Mesendoderm (in vitro differentiated cells): ENCODE measurements around the gene CAPZB.

Source experiments
- DNase-seq: peaks from one replicate; pipeline ENCODE4 v3.0.0; 2013
- H2AK5ac ChIP-seq: 2 replicates; pipeline ENCODE4 v1.6.1; 2013; ENCODE audit warnings: low read length, inconsistent platforms
- H2BK120ac ChIP-seq: 2 replicates; pipeline ENCODE4 v1.6.1; 2013; ENCODE audit warnings: low read depth, mild to moderate bottlenecking, low read length, moderate library complexity, mixed read lengths
- H2BK15ac ChIP-seq: replicated peaks from 2 replicates; pipeline ENCODE4 v1.6.1; 2013; ENCODE audit warnings: low read depth, mild to moderate bottlenecking, moderate library complexity
- H2BK5ac ChIP-seq: 2 replicates; pipeline ENCODE4 v1.6.1; 2013; ENCODE audit warnings: low read length, inconsistent platforms
- H3K18ac ChIP-seq: 2 replicates; pipeline ENCODE4 v1.6.1; 2013; ENCODE audit warnings: mild to moderate bottlenecking, low read length, mixed read lengths
- H3K23ac ChIP-seq: one replicate; pipeline ENCODE4 v1.6.1; 2013; ENCODE audit warnings: low read length
- H3K27ac ChIP-seq: 2 replicates; pipeline ENCODE4 v1.5.1; 2013; ENCODE audit warnings: low read depth, mild to moderate bottlenecking, inconsistent platforms, low read length, moderate library complexity
- H3K27me3 ChIP-seq: 2 replicates; pipeline ENCODE4 v1.6.1; 2013; ENCODE audit warnings: low read length, control low read depth, mild to moderate bottlenecking, inconsistent platforms; ENCODE audit not compliant: insufficient read depth, poor library complexity
- H3K36me3 ChIP-seq: 2 replicates; pipeline ENCODE4 v1.6.1; 2013; ENCODE audit warnings: low read length, inconsistent platforms; ENCODE audit not compliant: control insufficient read depth, insufficient read depth
- H3K4ac ChIP-seq: one replicate; pipeline ENCODE4 v1.6.1; 2013; ENCODE audit warnings: low read depth, mild to moderate bottlenecking, low read length, moderate library complexity
- H3K4me1 ChIP-seq: 2 replicates; pipeline ENCODE4 v1.6.1; 2013; ENCODE audit warnings: low read depth, low read length, inconsistent platforms; ENCODE audit not compliant: control insufficient read depth
- H3K4me2 ChIP-seq: 2 replicates; pipeline ENCODE4 v1.6.1; 2013; ENCODE audit warnings: low read length
- H3K4me3 ChIP-seq: 2 replicates; pipeline ENCODE4 v1.5.1; 2013; ENCODE audit warnings: mild to moderate bottlenecking, low read length
- H3K56ac ChIP-seq: one replicate; pipeline ENCODE4 v1.6.1; 2013; ENCODE audit warnings: low read length
- H3K79me1 ChIP-seq: 2 replicates; pipeline ENCODE4 v1.6.1; 2013; ENCODE audit warnings: low read length, inconsistent platforms
- H3K79me2 ChIP-seq: 2 replicates; pipeline ENCODE4 v1.6.1; 2013; ENCODE audit warnings: mild to moderate bottlenecking, low read length; ENCODE audit not compliant: control insufficient read depth, insufficient read depth
- H3K9ac ChIP-seq: 2 replicates; pipeline ENCODE4 v1.6.1; 2013; ENCODE audit warnings: low read length, inconsistent platforms
- H4K5ac ChIP-seq: one replicate; pipeline ENCODE4 v1.6.1; 2013; ENCODE audit warnings: low read length
- H4K8ac ChIP-seq: one replicate; pipeline ENCODE4 v1.6.1; 2013; ENCODE audit warnings: low read depth, mild to moderate bottlenecking, control low read depth, low read length, moderate library complexity
- WGBS: extraction: QIAGEN DNeasy Blood & Tissue Kit; methylation state at CpG from one replicate; pipeline ENCODE4 v1.1.7; 2013; ENCODE audit warnings: low lambda C conversion rate, missing lambda C conversion rate; ENCODE audit not compliant: insufficient coverage; ENCODE audit errors: extremely low coverage; 5-methylcytosine and 5-hydroxymethylcytosine counted together

The CAPZB gene

GRCh38 chr1:19360016-19360415 lies 125.3 kb downstream of the CAPZB start:
- Histone ChIP-seq H3K27me3 (no peaks in the 10 kb centered on the region), H3K4me3 (no peak overlapping the region), H3K23ac (no peak overlapping the region), H2BK15ac (no peak overlapping the region), H2AK5ac (no peak overlapping the region), H3K4ac (no peak overlapping the region), H3K79me1 (peaks cover 15% of the 10 kb centered on the region), H2BK120ac (no peak overlapping the region), H3K4me2 (no peak overlapping the region), H3K27ac (no peak overlapping the region), H3K56ac (no peak overlapping the region), H3K79me2 (peaks cover 3% of the 10 kb centered on the region), H3K18ac (no peak overlapping the region), H3K9ac (no peak overlapping the region), H4K5ac (no peak overlapping the region), H2BK5ac (no peak overlapping the region), H4K8ac (no peak overlapping the region), H3K36me3 (no peaks in the 10 kb centered on the region), H3K4me1 (no peaks in the 10 kb centered on the region)
- no CpG with 5 or more reads among the region's 6 CpGs for WGBS
- DNase-seq: no peak

- Histone ChIP-seq H3K36me3 (no peaks in the 10 kb centered on the region), H3K4me3 (no peak overlapping the region), H3K27ac (no peak overlapping the region), H3K79me2 (peaks cover 3% of the 10 kb centered on the region), H3K4me1 (no peaks in the 10 kb centered on the region), H3K4me2 (no peak overlapping the region), H2BK120ac (no peak overlapping the region), H3K4ac (no peak overlapping the region), H2AK5ac (no peak overlapping the region), H4K5ac (no peak overlapping the region), H2BK5ac (no peak overlapping the region), H3K9ac (no peak overlapping the region), H3K27me3 (no peaks in the 10 kb centered on the region), H4K8ac (no peak overlapping the region), H2BK15ac (no peak overlapping the region), H3K79me1 (peaks cover 15% of the 10 kb centered on the region), H3K18ac (no peak overlapping the region), H3K56ac (no peak overlapping the region), H3K23ac (no peak overlapping the region)
- no peak for DNase-seq
- no CpG with 5 or more reads among the region's 11 CpGs for WGBS
Measured at GRCh38 chr1:19359357-19359756, 126.0 kb downstream of the CAPZB start.

DNA sequence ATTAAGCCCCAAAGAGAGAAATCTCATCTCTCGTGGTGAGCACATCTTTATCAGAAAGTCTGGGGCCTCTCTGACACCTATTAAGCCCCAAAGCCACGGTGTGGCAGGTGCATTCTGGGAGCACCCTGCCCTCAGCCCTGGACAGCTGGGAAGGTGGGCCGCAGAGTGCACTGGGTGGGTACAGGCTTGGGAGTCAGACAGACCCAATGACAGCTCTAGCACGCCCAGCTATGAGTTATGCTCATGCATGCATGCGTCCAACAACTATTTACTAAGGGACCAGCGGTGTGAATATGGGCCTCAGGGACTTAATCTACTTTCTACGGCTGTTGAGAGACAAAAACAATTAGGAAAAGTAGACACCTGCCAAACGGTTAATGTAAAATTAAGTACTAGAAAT lies 126.6 kb downstream of the CAPZB start:
- H4K8ac ChIP-seq: no peak overlapping the region
- no peak overlapping the region for H3K9ac ChIP-seq
- no peak overlapping the region for H2BK5ac ChIP-seq
- no CpG with 5 or more reads among the region's 8 CpGs for whole genome bisulfite sequencing
- H2BK15ac ChIP-seq: no peak overlapping the region
- H3K56ac ChIP-seq: no peak overlapping the region
- no peak for DNase-seq
- no peaks in the 10 kb centered on the region for H3K27me3 ChIP-seq
- H3K79me2 ChIP-seq: peaks cover 3% of the 10 kb centered on the region
- H4K5ac ChIP-seq: no peak overlapping the region
- no peaks in the 10 kb centered on the region for H3K4me1 ChIP-seq
- no peak overlapping the region for H2BK120ac ChIP-seq
- H3K4me2 ChIP-seq: no peak overlapping the region
- peaks cover 15% of the 10 kb centered on the region for H3K79me1 ChIP-seq
- H3K4me3 ChIP-seq: no peak overlapping the region
- no peak overlapping the region for H3K4ac ChIP-seq
- H2AK5ac ChIP-seq: no peak overlapping the region
- no peak overlapping the region for H3K23ac ChIP-seq
- H3K18ac ChIP-seq: no peak overlapping the region
- no peak overlapping the region for H3K27ac ChIP-seq
- H3K36me3 ChIP-seq: no peaks in the 10 kb centered on the region

GRCh38 chr1:19357299-19357986 lies 127.9 kb downstream of the CAPZB start:
- H3K79me2 ChIP-seq: peaks cover 3% of the 10 kb centered on the region
- no peak overlapping the region for H3K56ac ChIP-seq
- no peak overlapping the region for H2AK5ac ChIP-seq
- no peak overlapping the region for H3K4me3 ChIP-seq
- H3K18ac ChIP-seq: no peak overlapping the region
- no peak overlapping the region for H3K4me2 ChIP-seq
- H3K23ac ChIP-seq: no peak overlapping the region
- no peaks in the 10 kb centered on the region for H3K36me3 ChIP-seq
- H2BK120ac ChIP-seq: no peak overlapping the region
- no peaks in the 10 kb centered on the region for H3K4me1 ChIP-seq
- no peak for DNase-seq
- H3K9ac ChIP-seq: no peak overlapping the region
- no CpG with 5 or more reads among the region's 13 CpGs for WGBS
- H2BK5ac ChIP-seq: no peak overlapping the region
- H4K5ac ChIP-seq: no peak overlapping the region
- no peak overlapping the region for H3K4ac ChIP-seq
- no peak overlapping the region for H4K8ac ChIP-seq
- no peaks in the 10 kb centered on the region for H3K27me3 ChIP-seq
- no peak overlapping the region for H2BK15ac ChIP-seq
- H3K27ac ChIP-seq: no peak overlapping the region
- H3K79me1 ChIP-seq: peaks cover 11% of the 10 kb centered on the region

DNA sequence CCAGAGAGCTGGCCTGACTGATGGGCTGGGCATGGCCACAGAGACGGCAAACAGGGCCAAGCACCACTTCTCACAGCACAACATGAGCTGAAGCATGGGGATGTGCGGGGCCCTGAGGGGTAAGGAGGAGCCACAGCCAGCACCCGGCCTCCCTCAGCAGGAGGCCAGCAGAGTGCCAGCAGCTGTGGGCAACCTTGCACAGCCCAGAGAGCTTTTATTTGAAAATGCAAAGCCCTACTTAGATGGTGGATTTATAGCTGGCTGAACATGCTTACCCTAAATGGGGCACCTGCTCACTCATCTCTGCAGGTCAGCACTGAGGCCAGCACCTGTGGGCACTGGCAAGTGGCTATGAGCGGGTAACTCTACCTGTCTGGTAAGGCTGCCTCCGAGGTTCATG lies 129.1 kb downstream of the CAPZB start:
- Histone ChIP-seq H3K79me1 (peaks cover 11% of the 10 kb centered on the region), H3K4ac (no peak overlapping the region), H3K4me2 (no peak overlapping the region), H2BK15ac (no peak overlapping the region), H2AK5ac (no peak overlapping the region), H3K23ac (no peak overlapping the region), H3K36me3 (peaks cover 5% of the 10 kb centered on the region), H3K56ac (no peak overlapping the region), H3K9ac (no peak overlapping the region), H3K79me2 (peaks cover 3% of the 10 kb centered on the region), H3K27ac (no peak overlapping the region), H4K8ac (no peak overlapping the region), H3K27me3 (no peaks in the 10 kb centered on the region), H3K18ac (no peak overlapping the region), H4K5ac (no peak overlapping the region), H2BK120ac (no peak overlapping the region), H3K4me1 (no peaks in the 10 kb centered on the region), H2BK5ac (no peak overlapping the region), H3K4me3 (no peak overlapping the region)
- WGBS: no CpG with 5 or more reads among the region's 5 CpGs
- DNase-seq: no peak

DNA sequence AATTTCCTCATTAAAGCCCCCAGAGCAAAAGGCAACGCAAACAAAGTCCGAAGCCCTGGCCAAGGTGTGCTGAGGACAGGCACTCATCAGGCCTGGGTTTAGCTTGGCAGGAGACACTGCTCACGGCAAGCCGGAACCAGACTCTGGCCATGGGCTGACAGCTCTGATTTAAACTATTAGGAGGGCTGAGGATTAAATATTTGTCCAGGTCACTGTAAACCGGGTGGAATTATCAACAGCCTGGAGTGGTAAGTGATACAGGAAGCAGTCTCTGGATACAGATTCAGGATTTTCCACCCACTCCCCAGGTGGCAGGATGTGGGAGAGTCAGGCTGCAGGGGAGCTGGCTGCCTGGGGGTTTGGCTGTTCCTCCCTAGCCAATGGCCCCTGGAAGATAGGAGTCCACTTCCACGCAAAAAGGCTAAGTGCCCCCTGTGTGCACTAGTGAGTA lies 130.8 kb downstream of the CAPZB start:
- H2AK5ac ChIP-seq: no peak overlapping the region
- no peak overlapping the region for H3K4me3 ChIP-seq
- H3K18ac ChIP-seq: no peak overlapping the region
- no peak overlapping the region for H2BK15ac ChIP-seq
- H3K27ac ChIP-seq: no peak overlapping the region
- no peak overlapping the region for H4K8ac ChIP-seq
- no peak overlapping the region for H3K23ac ChIP-seq
- no peak overlapping the region for H2BK5ac ChIP-seq
- peaks cover 6% of the 10 kb centered on the region for H3K79me1 ChIP-seq
- H4K5ac ChIP-seq: no peak overlapping the region
- no peak overlapping the region for H3K9ac ChIP-seq
- H3K4me1 ChIP-seq: no peaks in the 10 kb centered on the region
- no peaks in the 10 kb centered on the region for H3K27me3 ChIP-seq
- H3K4me2 ChIP-seq: no peak overlapping the region
- no peaks in the 10 kb centered on the region for H3K79me2 ChIP-seq
- no peak overlapping the region for H2BK120ac ChIP-seq
- DNase-seq: no peak
- peak overlapping the region; percentile 17 for H3K56ac ChIP-seq
- no CpG with 5 or more reads among the region's 6 CpGs for WGBS
- peaks cover 6% of the 10 kb centered on the region for H3K36me3 ChIP-seq
- H3K4ac ChIP-seq: no peak overlapping the region
